Measurements from ENCODE around the gene SH3BP2.

GRCh38 chr4:2765832-2766526 lies 26.9 kb upstream of the SH3BP2 start:
- TF ChIP-seq, protein P1, sequence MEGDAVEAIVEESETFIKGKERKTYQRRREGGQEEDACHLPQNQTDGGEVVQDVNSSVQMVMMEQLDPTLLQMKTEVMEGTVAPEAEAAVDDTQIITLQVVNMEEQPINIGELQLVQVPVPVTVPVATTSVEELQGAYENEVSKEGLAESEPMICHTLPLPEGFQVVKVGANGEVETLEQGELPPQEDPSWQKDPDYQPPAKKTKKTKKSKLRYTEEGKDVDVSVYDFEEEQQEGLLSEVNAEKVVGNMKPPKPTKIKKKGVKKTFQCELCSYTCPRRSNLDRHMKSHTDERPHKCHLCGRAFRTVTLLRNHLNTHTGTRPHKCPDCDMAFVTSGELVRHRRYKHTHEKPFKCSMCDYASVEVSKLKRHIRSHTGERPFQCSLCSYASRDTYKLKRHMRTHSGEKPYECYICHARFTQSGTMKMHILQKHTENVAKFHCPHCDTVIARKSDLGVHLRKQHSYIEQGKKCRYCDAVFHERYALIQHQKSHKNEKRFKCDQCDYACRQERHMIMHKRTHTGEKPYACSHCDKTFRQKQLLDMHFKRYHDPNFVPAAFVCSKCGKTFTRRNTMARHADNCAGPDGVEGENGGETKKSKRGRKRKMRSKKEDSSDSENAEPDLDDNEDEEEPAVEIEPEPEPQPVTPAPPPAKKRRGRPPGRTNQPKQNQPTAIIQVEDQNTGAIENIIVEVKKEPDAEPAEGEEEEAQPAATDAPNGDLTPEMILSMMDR (IDR thresholded peaks at IDR 0.05) = no peak
- TF ChIP-seq POLR2A (IDR thresholded peaks at IDR 0.05) = no peak

Measured in prostate gland (tissue), 2 donors.